HG03457 (cell line): ENCODE results near the gene NAPEPLD.
"Not testable (repeated sequence)": the region's sequence is repeated elsewhere in the genome, so short reads cannot be mapped to it uniquely, and the experiment has no call there.

Experiments used
- ATAC-seq: cut with Tn5 transposase; IDR thresholded peaks from one replicate; pipeline ENCODE4 v1.9.1; 2021; ENCODE audit warnings: moderate number of reproducible peaks; ENCODE audit not compliant: unreplicated experiment

The NAPEPLD gene

DNA sequence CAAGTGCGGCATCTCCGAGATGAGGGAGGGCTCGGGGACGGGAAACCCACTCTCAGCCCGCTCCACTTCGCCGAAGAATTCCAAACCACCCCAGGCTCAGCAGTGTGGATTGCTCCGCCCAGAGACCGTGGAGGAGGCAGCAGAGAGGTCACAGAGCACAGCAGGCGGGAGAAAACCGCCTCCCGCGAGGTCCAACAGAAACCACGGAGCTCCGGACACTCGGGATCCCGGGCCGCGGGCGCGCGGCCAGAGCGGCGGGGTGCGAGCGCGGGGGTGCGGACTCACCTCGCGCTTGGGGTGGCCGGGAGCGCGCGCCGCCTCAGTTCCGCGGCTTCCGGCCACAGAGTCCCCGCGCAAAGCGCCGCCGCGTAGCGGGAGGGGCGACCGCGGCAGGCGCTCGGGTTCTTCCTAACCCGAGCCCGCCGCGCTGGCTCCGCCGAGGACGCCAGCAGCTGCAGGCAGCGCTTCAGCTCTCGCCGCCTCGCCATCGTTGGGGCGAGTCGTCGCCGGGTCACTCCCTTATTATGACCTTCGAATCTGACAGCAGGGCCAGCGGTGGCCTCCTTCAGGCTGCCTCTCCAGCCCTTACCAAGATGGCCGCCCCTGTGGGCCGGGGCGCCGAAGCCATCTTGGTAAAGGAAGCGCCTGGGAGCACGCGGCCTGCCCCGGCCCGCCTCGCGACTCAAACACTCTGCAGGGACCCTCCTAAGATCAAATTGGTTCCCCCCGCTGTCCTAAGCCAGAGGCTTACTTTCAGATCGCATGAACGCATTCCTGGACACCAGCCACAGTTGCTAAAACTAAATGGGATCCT, at the start of gene NAPEPLD:
Gene NAPEPLD (minus strand): TSS at position 106 of the 814 bp plus-strand sequence. CDS start 20,323 bp downstream, outside the sequence.
- ATAC-seq = peak; percentile 82

DNA sequence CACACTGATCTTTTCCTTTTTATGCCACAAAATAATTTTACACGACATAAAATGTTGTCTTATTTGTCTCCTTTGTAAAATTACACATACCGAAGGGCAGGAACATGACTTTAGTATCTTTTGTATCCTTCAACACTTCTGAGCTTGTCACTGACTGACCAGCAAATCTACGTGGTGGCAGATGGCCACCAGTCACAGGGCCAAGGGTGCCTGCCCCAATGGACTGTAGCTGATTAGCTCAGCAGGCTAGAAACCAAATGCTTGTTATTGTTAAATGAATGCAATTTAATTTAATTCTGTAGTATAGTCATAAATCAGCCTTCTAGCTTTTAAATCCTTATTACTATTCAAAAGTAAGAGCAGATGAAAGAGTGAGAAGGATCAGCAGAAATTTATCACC, 49.2 kb upstream of the NAPEPLD start:
- ATAC-seq = not testable (repeated sequence)

GRCh38 chr7:103195364-103195763, 46.5 kb upstream of the NAPEPLD start:
- not testable (repeated sequence) for ATAC-seq

- ATAC-seq = not testable (repeated sequence)
Measured at GRCh38 chr7:103172415-103173146, 23.7 kb upstream of the NAPEPLD start.

DNA sequence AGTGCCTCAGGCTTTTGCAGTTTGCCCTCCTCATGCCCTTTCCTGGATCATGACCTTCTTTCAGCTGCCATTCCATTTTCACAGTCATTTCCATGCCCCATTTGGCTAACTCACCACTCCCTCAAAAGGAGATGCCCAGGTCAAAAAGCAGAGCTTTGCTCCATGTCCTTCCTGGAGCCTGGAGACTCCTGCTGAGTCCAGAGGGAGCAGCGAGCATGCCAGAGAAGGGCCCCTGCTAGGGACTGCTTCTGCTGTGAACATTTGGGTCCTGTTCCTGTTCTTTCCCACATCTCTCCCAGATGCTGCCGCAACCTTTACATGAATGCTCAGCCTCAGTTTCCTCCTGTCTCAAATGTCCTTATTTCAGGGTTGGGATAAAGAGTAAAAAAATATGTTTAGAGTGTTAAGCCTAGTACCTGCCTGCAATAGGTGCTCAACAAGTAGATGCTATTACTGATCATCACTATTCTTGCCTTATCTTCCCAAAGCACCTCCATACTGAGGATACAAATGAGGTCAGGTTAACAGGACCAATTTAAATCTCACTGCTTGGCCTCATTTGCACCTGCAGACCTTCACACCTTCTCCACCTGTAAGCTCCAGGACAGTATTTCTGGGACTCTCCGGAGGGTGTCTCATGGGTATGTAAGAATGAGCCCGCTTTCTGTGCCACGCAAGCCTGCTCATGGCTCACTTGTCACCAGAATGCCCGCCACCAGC, 23.0 kb upstream of the NAPEPLD start:
- not testable (repeated sequence) for ATAC-seq

GRCh38 chr7:103166921-103167544, 18.1 kb upstream of the NAPEPLD start:
- ATAC-seq = not testable (repeated sequence)

DNA sequence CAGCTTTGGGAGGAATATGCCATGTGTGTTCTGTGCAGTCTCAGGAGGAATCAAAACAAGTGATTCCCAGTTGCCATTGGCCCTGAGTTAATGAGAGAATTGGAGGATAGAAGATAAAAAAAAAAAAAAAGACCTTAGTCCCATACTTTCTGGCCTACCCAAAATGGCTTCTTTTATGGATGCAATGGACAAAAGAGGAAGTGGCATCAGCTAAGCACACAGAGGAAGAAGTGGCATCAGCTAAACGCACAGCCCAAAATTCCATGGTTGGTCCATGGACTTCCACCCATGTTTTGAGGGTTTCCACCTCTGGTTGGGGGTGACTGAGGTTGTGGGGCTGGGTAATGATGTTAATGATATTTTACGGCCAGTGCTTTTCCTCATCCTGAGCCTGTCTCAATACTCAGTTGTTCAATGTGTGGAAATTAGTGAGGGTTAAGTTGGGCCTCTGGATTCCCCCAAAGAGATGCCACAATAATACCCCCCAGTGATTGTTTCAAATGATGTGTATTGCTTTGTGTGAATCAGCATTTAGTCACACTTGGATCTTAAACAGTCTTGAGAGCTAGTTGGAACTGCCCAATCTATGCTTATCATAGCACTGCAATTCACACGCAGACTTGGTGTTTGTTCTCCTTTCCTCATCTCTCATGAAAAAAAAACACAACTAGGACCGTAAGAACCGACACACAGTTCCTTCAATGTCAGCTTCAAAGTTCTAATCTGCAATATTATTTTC, 14.4 kb upstream of the NAPEPLD start:
- ATAC-seq = not testable (repeated sequence)

- not testable (repeated sequence) for ATAC-seq
Measured at GRCh38 chr7:103162641-103163040, 13.7 kb upstream of the NAPEPLD start.

GRCh38 chr7:103161998-103162616, 13.2 kb upstream of the NAPEPLD start:
- not testable (repeated sequence) for ATAC-seq

- ATAC-seq = not testable (repeated sequence)
Measured at GRCh38 chr7:103159072-103159471, 10.2 kb upstream of the NAPEPLD start.

GRCh38 chr7:103155331-103156024, 6.6 kb upstream of the NAPEPLD start:
- not testable (repeated sequence) for ATAC-seq

DNA sequence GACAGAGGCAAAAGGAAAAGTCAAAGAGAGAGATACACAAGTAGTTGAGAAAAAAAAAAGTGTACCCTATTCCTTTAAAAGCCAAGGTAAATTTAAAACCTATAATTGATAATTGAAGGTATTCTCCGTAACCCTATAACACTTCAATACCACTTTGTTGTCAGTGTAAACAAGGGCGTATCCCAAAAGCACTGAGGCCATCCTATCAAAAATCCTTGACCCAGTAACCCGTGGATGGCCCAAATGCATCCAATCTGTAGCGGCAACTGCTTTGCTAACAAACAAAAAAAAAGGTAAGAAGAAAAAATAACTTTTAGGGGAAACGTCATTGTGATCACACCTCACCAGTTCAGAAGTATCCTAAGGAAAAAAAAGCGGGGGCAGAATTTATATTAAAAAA, 5.1 kb upstream of the NAPEPLD start:
- ATAC-seq = no peak

- ATAC-seq = not testable (repeated sequence)
Measured at GRCh38 chr7:103152744-103153617, 4.1 kb upstream of the NAPEPLD start.

DNA sequence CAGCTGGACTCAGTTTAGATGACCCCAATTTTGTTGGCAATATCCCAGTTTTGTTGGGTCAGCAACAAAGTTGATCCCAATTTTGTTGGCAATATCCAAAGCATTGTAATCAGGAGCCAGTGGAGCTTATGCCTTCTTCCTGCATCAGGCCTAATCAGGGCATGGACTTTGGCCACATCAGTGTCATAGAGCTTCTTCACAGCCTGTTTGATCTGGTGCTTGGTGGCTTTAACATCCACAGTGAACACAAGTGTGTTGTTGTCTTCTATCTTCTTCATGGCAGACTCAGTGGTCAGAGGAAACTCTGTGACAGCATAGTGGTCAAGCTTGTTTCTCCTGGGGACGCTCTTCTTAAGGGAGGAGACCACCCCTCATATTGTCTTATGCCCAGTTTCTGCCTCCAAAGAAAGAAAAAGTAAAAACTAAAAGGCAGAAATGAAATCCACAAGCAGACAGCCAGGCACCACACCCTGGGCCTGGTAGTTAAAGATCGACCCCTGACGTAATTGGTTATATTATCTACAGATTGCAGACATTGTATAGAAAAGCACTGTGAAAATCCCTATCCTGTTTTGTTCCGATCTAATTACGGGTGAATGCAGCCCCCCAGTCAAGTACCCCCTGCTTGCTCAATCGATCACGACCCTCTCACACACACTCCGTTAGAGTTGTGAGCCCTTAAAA, 3.2 kb upstream of the NAPEPLD start:
- not testable (repeated sequence) for ATAC-seq

DNA sequence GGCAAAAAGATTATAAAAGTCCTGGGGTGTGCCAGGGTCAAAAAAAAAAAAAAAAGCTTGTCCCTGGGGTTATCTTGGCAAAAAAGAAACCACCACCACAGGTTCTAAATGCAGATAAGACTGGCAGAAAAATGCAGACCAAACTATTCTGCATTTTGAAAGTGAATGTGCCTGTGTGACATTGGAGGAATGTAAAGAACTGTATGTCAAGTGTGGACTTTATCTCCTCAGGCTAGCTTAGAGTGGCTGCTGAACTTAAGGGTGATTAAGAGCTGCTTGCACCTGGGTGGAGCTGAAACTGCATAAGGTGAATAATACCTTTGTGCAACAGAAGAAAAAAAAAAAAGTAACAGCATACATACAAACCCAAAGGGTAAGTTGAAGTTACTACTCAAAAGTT, 1.3 kb upstream of the NAPEPLD start:
- no peak for ATAC-seq

DNA sequence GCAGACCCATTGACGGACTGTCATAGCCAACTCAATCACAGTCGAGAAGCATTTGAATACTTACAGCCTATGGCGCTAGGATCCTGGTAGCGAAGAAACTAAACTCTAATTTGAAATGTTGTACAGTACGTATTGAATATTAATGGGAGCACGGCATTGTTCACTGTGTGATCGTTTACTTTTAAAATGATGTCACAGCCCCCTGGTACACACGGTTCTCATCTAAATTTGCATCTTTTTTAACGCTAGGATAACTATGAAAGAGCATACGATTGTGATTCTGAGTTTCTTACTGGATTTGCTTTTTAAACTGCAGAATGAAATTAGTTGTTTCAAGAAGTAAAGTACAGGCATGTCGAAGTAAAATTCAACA, 895 bp upstream of the NAPEPLD start:
- no peak for ATAC-seq

GRCh38 chr7:103148131-103148993, 537 bp downstream of the NAPEPLD start:
- ATAC-seq = no peak
